ENCODE measurements around the gene IL17RD. TPM values are rescaled to one million over a fixed set of nuclear protein-coding genes. Genes with fewer than 3 reads are reported as not detected.

Gene IL17RD
- total and polyA plus RNA-seq, 9 of the 15 experiments (the other 6 are each of a cell fraction or from before 2014, with no cell fraction given): under 0.01 to 0.09 (median 0.04) TPM; not detected in 4

DNA sequence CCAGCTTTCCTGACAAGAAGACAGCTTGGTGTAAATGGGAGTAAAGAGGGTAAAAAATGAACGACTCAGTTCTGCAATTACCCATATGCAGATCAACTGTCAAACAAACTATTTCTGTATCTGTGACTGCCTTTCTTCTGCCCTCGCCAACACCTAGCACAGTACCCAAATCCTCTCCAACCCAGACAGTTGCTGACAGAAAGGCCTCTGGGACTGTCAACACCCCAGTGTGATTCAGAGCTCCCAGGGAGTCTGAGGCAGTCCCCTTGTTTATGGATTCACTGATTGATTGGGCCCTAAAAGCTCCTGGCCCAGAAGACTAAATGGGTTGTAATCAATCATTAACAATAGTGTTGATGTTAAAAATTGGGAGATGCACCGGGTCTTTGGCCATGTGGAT is 20.2 kb downstream of the IL17RD start:
- no peak for TF ChIP-seq POLR2H (tag; IDR thresholded peaks at IDR 0.05; ENCODE audit: low read depth)
- no peak for TF ChIP-seq ZNF668 (CRISPR knock-in tag; IDR thresholded peaks at IDR 0.05)
- no peak for TF ChIP-seq GATAD2A (IDR thresholded peaks at IDR 0.05)
- TF ChIP-seq ZNF79 (CRISPR knock-in tag; IDR thresholded peaks at IDR 0.05; ENCODE audit: low read depth): no peak
- no peak for TF ChIP-seq ZNF311 (CRISPR knock-in tag; IDR thresholded peaks at IDR 0.05)
- TF ChIP-seq ZSCAN29 (IDR thresholded peaks at IDR 0.05): no peak
- no peak for TF ChIP-seq USF1 (CRISPR knock-in tag; IDR thresholded peaks at IDR 0.05)
- no peak for TF ChIP-seq ZNF512 (tag; IDR thresholded peaks at IDR 0.05)
- no peak for TF ChIP-seq CREB3L1 (IDR thresholded peaks at IDR 0.05; ENCODE audit: borderline replicate concordance, low read depth)
- TF ChIP-seq JUNB (CRISPR knock-in tag; conservative IDR thresholded peaks at IDR 0.05): no peak
- no peak for TF ChIP-seq POLR3A (IDR thresholded peaks at IDR 0.05; ENCODE audit: borderline replicate concordance, extremely low read depth, insufficient read depth, insufficient read length)
- TF ChIP-seq GTF2E2 (tag; IDR thresholded peaks at IDR 0.05): no peak
- no peak for TF ChIP-seq NCOA1 (IDR thresholded peaks at IDR 0.05; ENCODE audit: low read depth)
- no peak for TF ChIP-seq KLF13 (tag; IDR thresholded peaks at IDR 0.05; ENCODE audit: borderline replicate concordance, low read depth)
- no peak for TF ChIP-seq FOXJ2 (tag; IDR thresholded peaks at IDR 0.05)
- no peak for TF ChIP-seq ZNF57 (CRISPR knock-in tag; IDR thresholded peaks at IDR 0.05)
- no peak for TF ChIP-seq GABPB2 (CRISPR knock-in tag; conservative IDR thresholded peaks at IDR 0.05)
- no peak for TF ChIP-seq ZNF133 (CRISPR knock-in tag; IDR thresholded peaks at IDR 0.05)
- no peak for TF ChIP-seq ZKSCAN1 (IDR thresholded peaks at IDR 0.05; ENCODE audit: low read depth, low read length)
- H3K4me1 ChIP-seq (replicated peaks in 1 of 2; ENCODE audit: control insufficient read depth in 2 of 2, insufficient read depth in 2 of 2, low read length in 2 of 2): no peaks in the 10 kb centered on the region
- ATAC-seq (no peak), DNase-seq (ENCODE audit: extremely low read depth in 1 of 4, low spot score in 3 of 4) (no peak), FAIRE-seq (no peak)
- H3K27me3 ChIP-seq (ENCODE audit: control insufficient read depth in 2 of 2, insufficient read depth in 2 of 2, low read length in 2 of 2): peaks cover 0 to 10% of the 10 kb centered on the region in 2 experiments; a peak in 3 of 5 replicates
- H3K79me2 ChIP-seq (ENCODE audit: control insufficient read depth, insufficient read depth, low read length): no peaks in the 10 kb centered on the region
- H3K4me3 ChIP-seq: no peak overlapping the region
- no peak overlapping the region for H2AFZ ChIP-seq (ENCODE audit: low read depth, low read length)
- CTCF ChIA-PET (ENCODE audit: low intra/inter-chr PET ratio): no interaction called here
- H3K9me3 ChIP-seq (replicated peaks; ENCODE audit: control insufficient read depth, insufficient read depth, low read depth, low read length): no peaks in the 10 kb centered on the region
- BruUV-seq (replicated peaks): no TSS peak
- intact Hi-C loops (cut with micrococcal nuclease) (no loop called here), in situ Hi-C loops (cut with MboI) (no loop called here)
- H3K36me3 ChIP-seq (ENCODE audit: control insufficient read depth, insufficient read depth, low read length): no peaks in the 10 kb centered on the region
- H3K4me2 ChIP-seq (ENCODE audit: insufficient read depth, low read length): no peak overlapping the region
- no peak overlapping the region for H3K9ac ChIP-seq (ENCODE audit: insufficient read depth in 1 of 2, low read depth in 2 of 2, low read length in 2 of 2)
- H4K20me1 ChIP-seq (replicated peaks; ENCODE audit: control insufficient read depth, insufficient read depth, low read length): no peaks in the 10 kb centered on the region
- H3K9me1 ChIP-seq (ENCODE audit: control insufficient read depth, insufficient read depth, low read length): no peaks in the 10 kb centered on the region
- 0% methylated on average over 2 of the region's 3 CpGs for WGBS (ENCODE audit: insufficient coverage, low coverage, missing lambda C conversion rate)
- POLR2A ChIA-PET: no interaction called here
- H3K27ac ChIP-seq (ENCODE audit: extremely low read depth, low read depth, low read length): no peak overlapping the region

Measured in K562 (cell line).